ENCODE data around the gene PLCB1.

The PLCB1 gene

DNA sequence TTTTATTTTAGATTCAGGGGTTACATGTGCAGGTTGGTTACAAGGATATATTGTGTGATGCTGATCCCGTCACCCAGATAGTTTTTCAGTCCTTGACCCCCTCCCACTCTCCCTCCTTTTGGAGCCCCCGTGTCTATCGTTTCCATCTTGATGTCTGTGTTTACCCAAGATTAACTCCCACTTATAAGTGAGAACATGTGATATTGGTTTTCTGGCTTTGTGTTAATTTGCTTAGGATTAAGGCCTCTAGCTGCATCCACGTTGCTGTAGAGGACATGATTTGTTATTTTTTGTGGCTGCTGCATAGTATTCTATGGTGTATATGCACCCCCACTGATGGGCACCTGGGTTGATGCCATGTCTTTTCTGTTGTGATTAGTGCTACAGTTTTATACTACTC, 178.6 kb downstream of the PLCB1 start:
- Mint-ChIP-seq H3K36me3 (no peaks in the 10 kb centered on the region), H3K4me1 (no peaks in the 10 kb centered on the region), H3K27ac (no peak overlapping the region), H3K27me3 (no peaks in the 10 kb centered on the region), H3K4me3 (no peak overlapping the region), H3K9me3 (no peaks in the 10 kb centered on the region)
- DNase-seq (ENCODE audit: low spot score in 2 of 2) (no peak), ATAC-seq (ENCODE audit: low read depth) (no peak)

DNA sequence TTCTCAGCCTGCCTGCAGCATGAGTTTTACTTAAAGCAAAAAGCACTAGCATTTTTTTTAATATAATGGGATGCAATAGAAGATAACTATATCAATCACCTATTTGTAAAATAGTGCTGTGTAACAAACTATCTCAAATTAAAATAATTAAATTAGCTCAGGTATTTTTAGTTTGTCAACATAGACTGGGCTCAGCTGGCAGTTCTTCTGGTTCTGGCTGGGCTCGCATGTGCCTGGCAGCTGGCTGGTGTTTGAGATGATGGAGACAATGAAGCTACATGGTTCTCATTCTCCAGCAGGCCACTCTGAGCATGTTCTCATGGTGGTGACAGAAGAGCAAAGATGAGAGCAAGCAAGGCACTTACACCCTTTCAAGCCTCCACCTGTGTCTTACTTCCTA, 181.0 kb downstream of the PLCB1 start:
- H3K4me1 Mint-ChIP-seq, result no peaks in the 10 kb centered on the region
- H3K27ac Mint-ChIP-seq, result no peak overlapping the region
- peaks cover 2% of the 10 kb centered on the region for H3K27me3 Mint-ChIP-seq
- no peak overlapping the region for H3K4me3 Mint-ChIP-seq
- H3K36me3 Mint-ChIP-seq, result no peaks in the 10 kb centered on the region
- ATAC-seq (ENCODE audit: low read depth) (no peak), DNase-seq (ENCODE audit: low spot score in 2 of 2) (no peak)
- no peaks in the 10 kb centered on the region for H3K9me3 Mint-ChIP-seq

DNA sequence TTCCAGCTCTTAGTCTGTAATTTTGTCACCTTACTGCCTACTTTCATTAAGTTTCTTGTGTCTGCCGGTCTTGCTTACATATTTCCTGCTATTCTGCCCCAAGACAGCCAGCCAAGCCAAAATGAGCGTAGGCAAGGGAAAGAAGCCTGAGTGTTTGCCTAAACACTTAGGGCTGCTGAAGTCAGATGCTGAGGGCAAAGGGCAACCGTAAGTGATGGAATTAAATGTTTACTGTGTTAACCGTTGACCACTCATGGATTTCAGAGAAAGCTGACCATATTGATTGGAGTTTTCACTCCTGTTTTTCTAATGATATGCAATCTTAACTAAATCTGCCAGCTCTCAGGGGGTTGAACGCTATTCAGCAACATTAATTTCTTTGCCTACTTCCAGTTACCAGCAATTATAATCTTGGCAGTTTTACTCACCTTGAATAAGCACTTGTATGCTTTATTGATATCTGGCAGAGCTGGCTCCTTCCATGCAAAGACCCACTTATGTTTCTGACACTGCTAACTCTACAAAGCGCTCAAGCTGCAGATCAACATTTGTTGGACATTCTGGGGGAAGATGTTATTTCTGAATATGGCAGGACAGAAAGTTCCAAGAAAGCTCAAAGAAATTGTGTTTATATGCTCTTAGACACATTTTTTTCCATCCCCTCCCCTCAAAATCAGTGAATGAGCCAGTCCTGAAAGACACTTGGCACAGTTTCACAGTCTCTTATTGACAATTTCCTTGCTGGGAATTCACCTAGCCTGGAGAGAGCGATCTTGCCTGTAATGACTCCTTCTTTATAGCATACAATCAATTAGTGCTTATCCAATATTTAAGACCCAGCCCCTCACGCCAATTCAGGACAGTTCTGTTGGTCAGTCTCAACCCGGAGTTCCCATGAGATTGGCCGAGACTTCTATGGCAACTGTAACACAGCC, 183.8 kb downstream of the PLCB1 start:
- Mint-ChIP-seq H3K4me3 (no peak overlapping the region), H3K4me1 (peaks cover 2% of the 10 kb centered on the region), H3K27ac (no peak overlapping the region), H3K9me3 (no peaks in the 10 kb centered on the region), H3K27me3 (peaks cover 5% of the 10 kb centered on the region), H3K36me3 (no peaks in the 10 kb centered on the region)
- DNase-seq (ENCODE audit: low spot score in 2 of 2) (no peak), ATAC-seq (ENCODE audit: low read depth) (no peak)

DNA sequence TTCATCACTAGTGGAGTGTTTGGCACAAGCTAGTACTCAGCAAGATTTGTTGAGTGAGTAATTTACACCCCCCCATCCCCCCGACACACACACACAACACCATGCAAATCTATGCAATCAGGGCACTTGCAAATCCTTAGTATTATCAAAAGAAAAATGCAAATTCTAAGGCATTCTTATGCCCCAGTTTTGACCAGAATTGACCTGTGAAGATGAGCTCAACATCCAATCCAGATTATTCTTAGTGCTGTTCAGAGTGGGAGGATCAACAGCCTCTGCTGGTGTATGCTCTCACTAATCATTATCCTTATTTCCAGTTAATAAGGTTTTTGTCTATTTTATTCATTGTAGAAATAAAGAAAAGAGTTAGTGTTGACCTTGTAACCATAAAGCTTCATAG, 185.4 kb downstream of the PLCB1 start:
- H3K4me1 Mint-ChIP-seq, result peaks cover 2% of the 10 kb centered on the region
- H3K36me3 Mint-ChIP-seq, result no peaks in the 10 kb centered on the region
- H3K27me3 Mint-ChIP-seq, result peaks cover 5% of the 10 kb centered on the region
- H3K9me3 Mint-ChIP-seq, result no peaks in the 10 kb centered on the region
- H3K27ac Mint-ChIP-seq, result no peak overlapping the region
- no peak for DNase-seq (ENCODE audit: low spot score in 2 of 2)
- no peak for ATAC-seq (ENCODE audit: low read depth)
- H3K4me3 Mint-ChIP-seq, result no peak overlapping the region

DNA sequence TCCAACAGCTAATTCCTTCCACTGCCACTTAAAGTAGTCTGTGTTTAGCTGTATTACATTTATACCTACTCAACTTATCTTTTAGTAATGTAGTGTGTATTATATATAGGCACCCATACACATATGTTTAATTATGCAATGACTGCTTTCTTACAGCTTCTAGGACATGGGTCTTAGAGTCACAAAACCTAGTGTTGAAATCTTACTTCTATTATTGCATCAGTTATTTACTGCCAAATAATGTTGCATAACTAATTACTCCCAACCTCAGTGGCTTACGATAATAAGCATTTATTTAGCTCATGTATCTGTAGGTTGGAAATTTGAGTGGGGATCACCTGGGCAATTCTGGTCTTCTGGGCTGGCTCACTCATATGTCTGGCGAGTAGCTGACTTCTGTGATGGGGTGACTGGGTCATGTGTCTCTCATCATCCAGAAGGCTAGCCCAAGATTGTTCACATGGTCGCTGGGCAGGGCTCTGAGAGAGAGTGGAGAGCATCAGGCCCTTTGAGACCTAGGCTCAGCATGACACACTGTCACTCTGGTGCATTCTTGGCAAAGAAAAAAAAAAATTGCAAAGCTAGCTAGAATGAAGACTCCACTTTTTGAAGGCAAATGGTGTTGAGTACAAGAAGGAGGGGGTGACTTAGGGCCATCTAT, 187.0 kb downstream of the PLCB1 start:
- Mint-ChIP-seq H3K27me3 (peaks cover 5% of the 10 kb centered on the region), H3K4me1 (peaks cover 2% of the 10 kb centered on the region), H3K9me3 (no peaks in the 10 kb centered on the region), H3K36me3 (no peaks in the 10 kb centered on the region), H3K27ac (no peak overlapping the region), H3K4me3 (no peak overlapping the region)
- ATAC-seq (ENCODE audit: low read depth), result no peak
- DNase-seq (ENCODE audit: low spot score in 2 of 2), result no peak

DNA sequence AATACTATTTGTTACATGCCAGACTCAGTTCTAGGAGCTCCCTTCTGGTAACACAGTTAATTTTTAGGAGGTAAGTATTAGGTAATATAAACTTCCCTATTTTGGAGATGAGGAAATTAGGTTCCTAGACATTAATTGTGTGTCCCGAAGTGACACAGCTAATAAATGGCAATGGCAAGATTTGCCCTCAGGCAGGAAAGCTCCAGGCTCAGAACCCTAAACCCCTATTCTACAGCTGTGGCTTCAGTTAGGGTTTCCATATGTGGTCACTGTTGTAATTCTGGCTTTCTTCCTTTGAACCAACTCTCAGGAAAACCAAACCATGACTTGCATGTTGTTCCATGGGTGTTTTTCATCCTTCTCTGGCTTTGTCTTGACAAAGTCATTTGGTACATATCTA, 188.2 kb downstream of the PLCB1 start:
- no peak overlapping the region for H3K27ac Mint-ChIP-seq
- ATAC-seq (ENCODE audit: low read depth) (no peak), DNase-seq (ENCODE audit: low spot score in 2 of 2) (no peak)
- peaks cover 2% of the 10 kb centered on the region for H3K4me1 Mint-ChIP-seq
- H3K36me3 Mint-ChIP-seq, result no peaks in the 10 kb centered on the region
- peaks cover 5% of the 10 kb centered on the region for H3K27me3 Mint-ChIP-seq
- H3K9me3 Mint-ChIP-seq, result no peaks in the 10 kb centered on the region
- no peak overlapping the region for H3K4me3 Mint-ChIP-seq

DNA sequence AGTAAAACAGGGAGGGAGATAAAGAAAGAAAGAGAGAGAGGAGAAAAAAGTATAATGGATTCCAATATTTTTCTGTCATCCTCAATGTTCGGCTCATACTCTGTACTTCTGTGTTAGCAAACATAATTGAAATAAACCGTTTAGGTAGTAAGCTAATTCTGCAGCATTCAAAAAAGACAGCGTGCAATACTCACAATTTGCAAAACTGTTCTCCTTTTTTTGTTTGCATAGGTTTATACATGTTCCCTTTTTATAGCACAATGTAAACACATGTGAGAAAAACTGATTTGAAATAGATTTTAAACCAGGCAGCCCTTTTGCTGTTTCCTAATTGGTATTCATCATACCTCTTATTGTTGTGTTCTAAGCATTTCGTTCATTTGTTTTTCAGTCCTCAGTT, 188.9 kb downstream of the PLCB1 start:
- no peaks in the 10 kb centered on the region for H3K36me3 Mint-ChIP-seq
- peaks cover 2% of the 10 kb centered on the region for H3K4me1 Mint-ChIP-seq
- H3K27me3 Mint-ChIP-seq, result peaks cover 5% of the 10 kb centered on the region
- no peak overlapping the region for H3K4me3 Mint-ChIP-seq
- H3K27ac Mint-ChIP-seq, result no peak overlapping the region
- DNase-seq (ENCODE audit: low spot score in 2 of 2), result no peak
- ATAC-seq (ENCODE audit: low read depth), result no peak
- no peaks in the 10 kb centered on the region for H3K9me3 Mint-ChIP-seq

DNA sequence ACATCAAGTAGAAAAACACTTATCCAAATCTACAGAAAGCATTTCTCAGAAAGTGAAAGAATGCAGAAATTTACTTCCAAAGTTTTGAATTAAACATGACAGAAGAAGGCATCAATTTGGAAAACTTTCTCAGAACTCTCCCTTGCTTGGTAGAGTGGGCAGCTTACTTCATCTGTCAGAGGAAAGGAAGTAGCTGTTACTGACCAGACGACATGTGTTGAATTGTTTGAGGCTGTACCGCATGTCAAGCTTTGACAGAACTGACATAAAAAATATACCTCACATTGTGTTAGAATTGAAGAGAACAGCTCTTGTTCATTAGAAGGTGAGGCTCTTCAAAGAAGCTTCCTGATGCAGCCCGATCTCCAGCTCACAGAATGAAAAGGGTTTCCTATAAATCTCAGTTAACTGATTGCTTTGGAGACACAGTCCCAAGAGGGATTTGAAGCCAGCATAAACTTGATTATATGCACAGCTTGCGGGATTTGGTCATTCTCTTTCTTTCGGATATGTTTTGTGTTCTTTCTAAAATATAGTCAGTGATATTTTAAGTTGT, 190.7 kb downstream of the PLCB1 start:
- H3K27me3 Mint-ChIP-seq, result peaks cover 3% of the 10 kb centered on the region
- no peak overlapping the region for H3K4me3 Mint-ChIP-seq
- no peak for ATAC-seq (ENCODE audit: low read depth)
- no peak overlapping the region for H3K27ac Mint-ChIP-seq
- no peaks in the 10 kb centered on the region for H3K9me3 Mint-ChIP-seq
- H3K36me3 Mint-ChIP-seq, result no peaks in the 10 kb centered on the region
- DNase-seq (ENCODE audit: low spot score in 2 of 2), result no peak
- peaks cover 2% of the 10 kb centered on the region for H3K4me1 Mint-ChIP-seq

DNA sequence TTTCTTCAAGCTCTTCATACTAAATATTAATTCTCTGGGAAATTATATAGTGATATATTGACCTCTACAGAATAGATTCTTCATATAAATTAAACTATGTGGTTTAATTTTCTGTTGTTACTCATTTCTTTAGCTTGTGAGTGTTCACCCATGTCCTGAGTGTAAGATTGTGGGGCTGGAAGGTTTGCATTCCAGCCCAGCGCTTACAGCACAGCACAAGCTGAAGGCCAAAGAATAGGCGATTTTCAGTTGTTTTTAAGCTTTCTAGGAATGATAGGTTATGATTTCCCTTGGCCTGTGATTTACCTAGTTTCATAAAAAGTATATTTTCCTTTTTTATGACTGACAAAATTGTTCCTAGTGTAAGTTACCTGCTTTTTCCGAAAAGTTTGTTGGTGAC, 194.1 kb downstream of the PLCB1 start:
- Mint-ChIP-seq H3K4me1 (no peaks in the 10 kb centered on the region), H3K4me3 (no peak overlapping the region), H3K36me3 (no peaks in the 10 kb centered on the region), H3K27me3 (no peaks in the 10 kb centered on the region), H3K27ac (no peak overlapping the region), H3K9me3 (no peaks in the 10 kb centered on the region)
- ATAC-seq (ENCODE audit: low read depth) (no peak), DNase-seq (ENCODE audit: low spot score in 2 of 2) (no peak)

DNA sequence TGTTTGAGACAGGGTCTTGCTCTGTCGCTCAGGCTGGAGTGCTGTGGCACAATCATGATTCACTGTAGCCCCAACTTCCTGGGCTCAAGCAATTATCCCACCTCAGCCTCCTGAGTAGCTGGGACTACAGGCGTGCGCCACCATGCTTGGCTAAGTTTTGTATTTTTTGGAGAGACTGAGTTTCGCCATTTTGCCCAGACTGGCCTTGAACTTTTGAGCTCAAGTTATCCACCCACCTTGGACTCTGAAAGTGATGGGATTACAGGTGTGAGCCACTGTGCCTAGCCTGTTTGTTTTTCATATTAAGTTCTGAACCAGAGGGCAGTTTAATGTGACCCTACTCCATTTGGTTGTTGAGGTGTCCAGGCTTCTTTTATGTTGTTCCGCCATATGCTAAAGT, 194.8 kb downstream of the PLCB1 start:
- Mint-ChIP-seq H3K4me3 (no peak overlapping the region), H3K36me3 (no peaks in the 10 kb centered on the region)
- no peak for ATAC-seq (ENCODE audit: low read depth)

DNA sequence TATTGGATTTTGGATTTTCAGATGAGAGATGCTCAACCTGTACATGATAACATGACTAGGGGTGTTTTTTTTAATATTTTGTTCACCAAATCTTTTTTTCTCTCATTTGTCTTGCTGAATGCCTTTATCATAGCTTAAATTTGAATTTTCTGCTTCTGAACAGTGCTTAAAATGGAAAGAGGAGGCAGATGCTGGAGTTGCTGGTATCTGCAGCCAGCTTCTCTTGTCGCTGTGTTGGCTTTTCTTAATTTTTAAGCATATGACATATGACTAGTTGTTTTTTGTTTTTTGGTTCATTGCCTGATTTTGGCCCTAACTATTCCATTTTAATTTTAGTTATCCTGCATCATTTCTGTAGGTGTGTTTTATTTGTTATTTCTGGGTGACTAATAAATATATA, 196.1 kb downstream of the PLCB1 start:
- ATAC-seq (ENCODE audit: low read depth) (no peak), DNase-seq (ENCODE audit: low spot score in 2 of 2) (no peak)
- Mint-ChIP-seq H3K9me3 (no peaks in the 10 kb centered on the region), H3K27ac (no peak overlapping the region), H3K27me3 (no peaks in the 10 kb centered on the region), H3K4me1 (no peaks in the 10 kb centered on the region), H3K4me3 (no peak overlapping the region), H3K36me3 (no peaks in the 10 kb centered on the region)

More for the DNA sequence above, 194.8 kb downstream of the PLCB1 start:
- Mint-ChIP-seq H3K27me3 (no peaks in the 10 kb centered on the region), H3K27ac (no peak overlapping the region), H3K4me1 (no peaks in the 10 kb centered on the region), H3K9me3 (no peaks in the 10 kb centered on the region)
- DNase-seq (ENCODE audit: low spot score in 2 of 2), result no peak

DNA sequence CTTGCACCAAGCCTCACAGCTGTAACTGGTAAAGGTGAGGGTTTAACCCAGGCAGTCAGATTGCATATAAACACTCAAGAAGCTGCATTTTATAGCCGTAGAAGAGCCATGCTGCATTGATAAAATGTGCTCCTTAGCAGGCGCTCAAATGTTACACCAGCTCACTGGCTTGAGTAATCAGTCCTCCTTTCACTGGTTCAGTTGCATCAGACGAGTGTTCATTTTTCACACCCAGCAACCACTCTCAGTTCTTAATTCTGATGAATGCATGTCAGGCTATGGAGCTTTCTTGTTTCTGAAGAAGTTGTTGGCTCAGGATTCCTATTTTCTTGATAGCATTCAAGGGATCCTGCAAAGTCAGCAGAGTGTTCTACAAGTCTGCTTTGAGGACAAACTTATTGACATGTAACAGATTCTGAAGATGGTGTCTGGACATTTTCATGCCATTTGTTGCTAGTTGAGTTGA, 198.3 kb downstream of the PLCB1 start:
- H3K27ac Mint-ChIP-seq, result no peak overlapping the region
- H3K36me3 Mint-ChIP-seq, result no peaks in the 10 kb centered on the region
- no peak overlapping the region for H3K4me3 Mint-ChIP-seq
- ATAC-seq (ENCODE audit: low read depth) (no peak), DNase-seq (ENCODE audit: low spot score in 2 of 2) (no peak)
- H3K9me3 Mint-ChIP-seq, result no peaks in the 10 kb centered on the region
- H3K4me1 Mint-ChIP-seq, result no peaks in the 10 kb centered on the region
- no peaks in the 10 kb centered on the region for H3K27me3 Mint-ChIP-seq

DNA sequence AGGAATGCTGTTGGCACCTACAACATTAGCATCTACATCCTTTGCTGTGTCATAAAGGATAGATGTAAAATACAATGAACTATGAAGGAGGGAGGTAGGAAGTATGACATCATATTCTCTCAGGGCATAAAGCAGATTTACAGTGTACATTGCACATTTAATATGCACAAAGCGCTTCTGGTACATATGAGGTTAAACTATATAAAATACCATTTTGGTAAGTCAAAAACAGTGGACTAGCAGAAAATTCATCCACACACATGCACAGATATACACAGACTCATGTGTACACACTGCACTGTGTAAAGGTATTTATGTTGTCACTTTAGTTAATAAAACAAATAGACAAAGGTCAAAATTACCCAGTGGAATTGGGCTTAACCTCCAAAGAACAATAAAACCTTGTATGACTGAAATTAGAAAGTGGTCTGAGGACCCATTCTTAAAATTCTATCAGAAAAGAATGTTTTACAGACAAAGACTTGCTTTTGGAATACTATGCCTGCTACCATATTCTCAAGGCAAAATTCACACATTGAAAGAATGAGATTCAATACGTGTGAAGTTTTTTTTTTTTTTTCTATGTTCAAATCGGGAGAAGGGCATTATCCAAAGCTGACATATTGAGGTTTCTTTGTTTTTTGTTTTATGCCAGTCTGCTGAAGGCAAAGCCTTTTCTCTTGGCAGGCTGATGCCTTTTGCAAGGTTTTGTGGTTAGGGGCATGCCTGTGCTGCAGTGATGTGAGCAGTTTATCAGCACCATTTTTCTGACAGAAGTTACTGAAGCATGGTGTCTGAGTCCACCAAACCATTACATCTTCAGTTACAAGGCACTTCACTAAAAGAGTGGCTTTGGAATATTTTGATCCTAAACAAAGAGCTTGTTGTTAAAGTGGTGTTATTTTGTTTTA, 199.0 kb downstream of the PLCB1 start:
- Mint-ChIP-seq H3K36me3 (no peaks in the 10 kb centered on the region), H3K27ac (no peak overlapping the region), H3K9me3 (no peaks in the 10 kb centered on the region), H3K4me3 (no peak overlapping the region), H3K27me3 (no peaks in the 10 kb centered on the region), H3K4me1 (no peaks in the 10 kb centered on the region)
- no peak for ATAC-seq (ENCODE audit: low read depth)
- no peak for DNase-seq (ENCODE audit: low spot score in 2 of 2)
